Fibroblast of villous mesenchyme (primary cell): ENCODE results near the gene TXNRD3. TPM values are rescaled to one million over a fixed set of nuclear protein-coding genes. Genes with fewer than 3 reads are reported as not detected.
A peak's percentile ranks its signal among the peaks of the same experiment; 100 is the strongest.

ENCODE experiments used
- DNase-seq: peaks from one replicate; pipeline ENCODE4 v3.0.0-alpha.2; 2010; ENCODE audit warnings: low read depth
- H3K4me3 ChIP-seq: 2 replicates; pipeline ENCODE4 v1.5.1; 2011; ENCODE audit warnings: low read depth, mild to moderate bottlenecking, low read length
- CTCF ChIP-seq: IDR thresholded peaks from 2 replicates; pipeline ENCODE4 v1.5.1; 2012; ENCODE audit warnings: low read depth, mild to moderate bottlenecking, low read length; ENCODE audit not compliant: insufficient read depth
- total RNA-seq: library from RNA; depleted of rRNA; stranded (reverse); fragments of >200 nt; gene quantifications from 2 replicates; pipeline ENCODE4 v1.2.3, GENCODE V29; 2012

TXNRD3 gene
- total RNA-seq, 1 donor: 13.4 TPM

GRCh38 chr3:126679831-126680666, 25.1 kb upstream of the TXNRD3 start:
- TF ChIP-seq CTCF: no peak
- DNase-seq: no peak
- H3K4me3 ChIP-seq: no peak overlapping the region

DNA sequence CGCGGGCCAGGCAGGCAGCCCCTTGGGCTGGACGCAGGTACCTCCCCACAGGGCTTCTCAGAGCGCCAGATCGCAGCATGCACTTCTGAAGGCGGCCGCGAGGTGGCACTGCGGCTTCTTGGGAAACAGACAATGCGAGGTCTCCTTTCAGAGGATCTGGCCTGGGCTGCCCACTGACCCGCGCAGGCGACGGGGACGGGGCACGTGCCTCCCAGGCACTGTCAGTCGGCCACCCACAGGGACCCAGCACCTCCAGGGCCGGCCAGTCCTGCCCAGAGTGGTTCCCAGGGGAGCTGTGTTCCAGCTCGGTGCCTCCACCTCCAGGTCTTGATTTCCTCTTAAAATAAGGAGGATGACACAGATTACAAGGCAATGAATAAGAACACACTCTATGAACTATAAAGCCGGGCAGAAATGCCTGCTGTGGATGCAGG, 24.4 kb upstream of the TXNRD3 start:
- peak; percentile 69 for DNase-seq
- TF ChIP-seq CTCF: peak; percentile 88
- H3K4me3 ChIP-seq: no peak overlapping the region

GRCh38 chr3:126678693-126679317, 23.9 kb upstream of the TXNRD3 start:
- TF ChIP-seq CTCF: no peak
- DNase-seq: no peak

DNA sequence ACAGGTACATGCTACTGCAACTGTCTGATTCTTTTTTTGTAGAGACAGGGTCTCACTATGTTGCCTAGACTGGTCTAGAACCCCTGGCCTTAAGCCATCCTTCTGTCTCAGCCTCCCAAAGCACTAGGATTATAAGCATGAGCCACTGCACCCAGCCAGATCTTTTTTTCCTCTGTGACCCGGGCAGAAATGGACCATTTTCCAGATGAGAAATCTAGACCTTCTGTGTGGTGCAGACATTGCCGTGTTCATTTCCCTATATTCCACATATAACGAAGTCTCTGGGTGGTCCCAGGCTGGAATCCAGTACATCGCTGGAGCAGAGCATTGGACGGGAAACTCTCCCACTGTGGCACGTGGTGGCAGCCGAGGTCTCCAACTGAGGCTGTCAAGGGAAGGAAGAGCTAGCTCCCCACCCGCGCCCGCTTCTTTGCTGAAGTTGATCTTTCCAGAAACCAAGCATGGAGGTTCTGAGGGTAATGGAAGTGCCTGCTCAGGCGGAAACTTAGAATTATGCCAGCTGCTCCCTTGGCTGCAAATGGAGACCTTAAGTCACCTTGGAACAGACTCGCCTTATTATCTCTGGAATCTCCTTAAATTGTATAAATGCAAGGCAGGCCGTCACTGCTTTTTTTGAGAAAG, 23.1 kb upstream of the TXNRD3 start:
- TF ChIP-seq CTCF: no peak
- no peak for DNase-seq
- no peak overlapping the region for H3K4me3 ChIP-seq

More at GRCh38 chr3:126678693-126679317, 23.9 kb upstream of the TXNRD3 start:
- no peak overlapping the region for H3K4me3 ChIP-seq

GRCh38 chr3:126676919-126677705, 22.2 kb upstream of the TXNRD3 start:
- no peak for TF ChIP-seq CTCF
- no peak for DNase-seq
- no peak overlapping the region for H3K4me3 ChIP-seq

- DNase-seq: no peak
- TF ChIP-seq CTCF: no peak
These were observed 17.8 kb upstream of the TXNRD3 start for GRCh38 chr3:126672741-126673140.

More at GRCh38 chr3:126672741-126673140, 17.8 kb upstream of the TXNRD3 start:
- H3K4me3 ChIP-seq: no peak overlapping the region
